ENCODE data around the gene ACOX1. TPM values are rescaled to one million over a fixed set of nuclear protein-coding genes. Genes with fewer than 3 reads are reported as not detected.

Gene ACOX1
- total and polyA plus RNA-seq, 2 of the 13 experiments (the other 11 are each of a cell fraction or from before 2014, with no cell fraction given) = 86.4 to 120 TPM

GRCh38 chr17:75892556-75893224 lies 86.3 kb downstream of the ACOX1 start (continued):
- TF ChIP-seq KLF13 (CRISPR knock-in tag; IDR thresholded peaks at IDR 0.05) = 0 out of 2 replicates have a peak, but pooled peaks have one; percentile 7
- TF ChIP-seq FOXP4 (CRISPR knock-in tag; IDR thresholded peaks at IDR 0.05) = peak; percentile 49; the same call in 1 of the 2 replicates
- TF ChIP-seq ZSCAN22 (CRISPR knock-in tag; IDR thresholded peaks at IDR 0.05) = 0 out of 2 replicates have a peak, but pooled peaks have one; percentile 73
- no peak for TF ChIP-seq SIX4 (CRISPR knock-in tag; IDR thresholded peaks at IDR 0.05)
- no peak for TF ChIP-seq FOXC1 (CRISPR knock-in tag; IDR thresholded peaks at IDR 0.05; ENCODE audit: borderline replicate concordance)
- TF ChIP-seq HES4 (CRISPR knock-in tag; IDR thresholded peaks at IDR 0.05; ENCODE audit: borderline replicate concordance) = no peak
- 0 out of 2 replicates have a peak, but pooled peaks have one; percentile 47 for TF ChIP-seq ZNF552 (CRISPR knock-in tag; IDR thresholded peaks at IDR 0.05; ENCODE audit: borderline replicate concordance)
- 0 out of 2 replicates have a peak, but pooled peaks have one; percentile 37 for TF ChIP-seq ZNF770 (CRISPR knock-in tag; IDR thresholded peaks at IDR 0.05)
- no peak for TF ChIP-seq SATB2 (CRISPR knock-in tag; IDR thresholded peaks at IDR 0.05)
- TF ChIP-seq PBX2 (CRISPR knock-in tag; IDR thresholded peaks at IDR 0.05) = no peak
- TF ChIP-seq PHF21A (CRISPR knock-in tag; IDR thresholded peaks at IDR 0.05) = peak; percentile 93
- TF ChIP-seq SOX6 (IDR thresholded peaks at IDR 0.05) = no peak
- TF ChIP-seq SOX6 (CRISPR knock-in tag; IDR thresholded peaks at IDR 0.05) = peak; percentile 17; the same call in 1 of the 2 replicates
- no peak; a peak in 1 of 4 replicates for TF ChIP-seq REST (IDR thresholded peaks at IDR 0.05; ENCODE audit: borderline replicate concordance in 1 of 2, low read depth in 1 of 2, low read length in 2 of 2)
- peak; percentile 38; the same call in 1 of the 2 replicates for TF ChIP-seq ZNF800 (CRISPR knock-in tag; IDR thresholded peaks at IDR 0.05)
- TF ChIP-seq ZBTB38 (CRISPR knock-in tag; IDR thresholded peaks at IDR 0.05) = 0 out of 2 replicates have a peak, but pooled peaks have one; percentile 46
